Osteoblast (primary cell): ENCODE data around the gene USP10. TPM values are rescaled to one million over a fixed set of nuclear protein-coding genes. Genes with fewer than 3 reads are reported as not detected.

Experiments used
- DNase-seq: peaks from one replicate; pipeline ENCODE4 v3.0.0; 2011; ENCODE audit warnings: low spot score, mixed read lengths; ENCODE audit not compliant: insufficient read length; ENCODE audit errors: missing footprints
- H2AFZ ChIP-seq: 2 replicates; pipeline ENCODE4 v1.6.0; 2011; ENCODE audit warnings: mild to moderate bottlenecking, low read length
- H3K27ac ChIP-seq: 2 replicates; pipeline ENCODE4 v1.5.1; 2011; ENCODE audit warnings: mild to moderate bottlenecking, low read depth, low read length, moderate library complexity
- H3K27me3 ChIP-seq: 2 replicates; pipeline ENCODE4 v1.6.0; 2012; ENCODE audit warnings: mild to moderate bottlenecking, control low read depth, inconsistent platforms, low read length, moderate library complexity; ENCODE audit not compliant: insufficient read depth
- H3K36me3 ChIP-seq: 2 replicates; pipeline ENCODE4 v1.5.1; 2011; ENCODE audit warnings: mild to moderate bottlenecking, low read length, control low read depth, moderate library complexity; ENCODE audit not compliant: insufficient read depth
- H3K4me1 ChIP-seq: 2 replicates; pipeline ENCODE4 v1.5.1; 2011; ENCODE audit warnings: mild to moderate bottlenecking, low read length, control low read depth, moderate library complexity; ENCODE audit not compliant: insufficient read depth
- H3K4me2 ChIP-seq: 2 replicates; pipeline ENCODE4 v1.6.0; 2011; ENCODE audit warnings: mild to moderate bottlenecking, low read length; ENCODE audit not compliant: insufficient read depth
- H3K4me3 ChIP-seq: fragments of 200-600 bp; sonication (generic); 3 replicates; pipeline ENCODE4 v1.5.1; 2012; ENCODE audit warnings: mild to moderate bottlenecking, low read length, inconsistent platforms; ENCODE audit not compliant: insufficient read depth
- H3K79me2 ChIP-seq: 2 replicates; pipeline ENCODE4 v1.6.0; 2012; ENCODE audit warnings: mild to moderate bottlenecking, low read length, control low read depth, inconsistent platforms; ENCODE audit not compliant: insufficient read depth
- H3K9me3 ChIP-seq: 2 replicates; pipeline ENCODE4 v1.5.1; 2011; ENCODE audit warnings: low read depth, low read length, control low read depth
- H4K20me1 ChIP-seq: 2 replicates; pipeline ENCODE4 v1.6.0; 2012; ENCODE audit warnings: mild to moderate bottlenecking, low read length, control low read depth; ENCODE audit not compliant: insufficient read depth
- total RNA-seq: library from RNA; depleted of rRNA; stranded (reverse); fragments of >200 nt; gene quantifications from 2 replicates; pipeline ENCODE4 v1.2.3, GENCODE V29; 2012
- TF ChIP-seq, protein P1 (sequence below): IDR thresholded peaks from 2 replicates; pipeline ENCODE4 v1.5.1; 2011; ENCODE audit warnings: mild to moderate bottlenecking, low read depth, low read length, moderate library complexity; ENCODE audit errors: extremely low read depth

The USP10 gene
- total RNA-seq, 1 donor = 43.1 TPM

DNA sequence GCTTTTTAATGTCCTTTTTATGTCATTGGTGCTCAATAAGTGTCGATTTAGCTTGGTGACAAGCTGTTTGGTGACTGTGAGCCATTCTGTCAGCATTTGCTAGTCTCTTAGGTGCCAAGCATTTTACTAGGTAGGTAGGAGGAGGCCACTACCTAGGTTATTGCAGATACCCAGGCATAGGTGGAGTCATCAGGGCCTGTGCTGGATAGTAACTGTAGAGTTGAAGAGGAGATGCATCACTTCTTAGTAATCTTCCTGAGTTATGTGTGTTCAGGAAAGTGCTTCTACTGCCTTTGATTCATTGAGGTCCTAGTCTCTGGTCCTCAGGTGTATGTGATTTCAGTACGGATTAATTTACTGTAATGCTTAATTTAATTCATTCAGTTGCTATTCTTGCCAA is 17.7 kb downstream of the USP10 start:
- TF ChIP-seq, protein P1, sequence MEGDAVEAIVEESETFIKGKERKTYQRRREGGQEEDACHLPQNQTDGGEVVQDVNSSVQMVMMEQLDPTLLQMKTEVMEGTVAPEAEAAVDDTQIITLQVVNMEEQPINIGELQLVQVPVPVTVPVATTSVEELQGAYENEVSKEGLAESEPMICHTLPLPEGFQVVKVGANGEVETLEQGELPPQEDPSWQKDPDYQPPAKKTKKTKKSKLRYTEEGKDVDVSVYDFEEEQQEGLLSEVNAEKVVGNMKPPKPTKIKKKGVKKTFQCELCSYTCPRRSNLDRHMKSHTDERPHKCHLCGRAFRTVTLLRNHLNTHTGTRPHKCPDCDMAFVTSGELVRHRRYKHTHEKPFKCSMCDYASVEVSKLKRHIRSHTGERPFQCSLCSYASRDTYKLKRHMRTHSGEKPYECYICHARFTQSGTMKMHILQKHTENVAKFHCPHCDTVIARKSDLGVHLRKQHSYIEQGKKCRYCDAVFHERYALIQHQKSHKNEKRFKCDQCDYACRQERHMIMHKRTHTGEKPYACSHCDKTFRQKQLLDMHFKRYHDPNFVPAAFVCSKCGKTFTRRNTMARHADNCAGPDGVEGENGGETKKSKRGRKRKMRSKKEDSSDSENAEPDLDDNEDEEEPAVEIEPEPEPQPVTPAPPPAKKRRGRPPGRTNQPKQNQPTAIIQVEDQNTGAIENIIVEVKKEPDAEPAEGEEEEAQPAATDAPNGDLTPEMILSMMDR = no peak
- Histone ChIP-seq H3K4me3 (no peak overlapping the region), H2AFZ (no peak overlapping the region), H4K20me1 (peaks cover 73% of the 10 kb centered on the region), H3K4me1 (peaks cover 5% of the 10 kb centered on the region), H3K4me2 (no peak overlapping the region), H3K27ac (no peak overlapping the region), H3K27me3 (no peaks in the 10 kb centered on the region), H3K36me3 (peaks cover 9% of the 10 kb centered on the region), H3K9me3 (no peaks in the 10 kb centered on the region), H3K79me2 (peaks cover 99% of the 10 kb centered on the region)
- no peak for DNase-seq

DNA sequence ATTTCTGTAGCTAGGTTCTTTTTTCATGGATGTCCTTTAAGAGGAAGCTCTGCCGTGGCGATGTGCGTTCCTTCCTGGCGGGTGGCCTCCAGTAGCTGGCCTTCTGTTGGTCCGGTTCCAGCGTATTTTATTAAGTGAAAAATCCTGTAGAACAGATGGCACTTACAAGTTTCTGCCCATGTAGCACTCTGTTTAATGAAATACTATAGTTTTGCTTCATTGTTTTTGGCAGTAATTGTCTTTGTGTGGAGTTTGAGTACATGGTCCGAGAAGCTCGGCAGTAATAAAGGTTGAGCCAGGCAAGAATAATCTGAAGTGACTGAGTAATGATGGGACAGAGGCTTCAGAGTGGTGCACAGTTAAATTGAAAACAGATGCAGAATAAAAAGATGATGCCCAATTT is 20.4 kb downstream of the USP10 start:
- H3K27me3 ChIP-seq = no peaks in the 10 kb centered on the region
- H2AFZ ChIP-seq = no peak overlapping the region
- H3K36me3 ChIP-seq = peaks cover 9% of the 10 kb centered on the region
- peaks cover 11% of the 10 kb centered on the region for H3K4me1 ChIP-seq
- TF ChIP-seq, protein P1 = no peak
- peaks cover 99% of the 10 kb centered on the region for H3K79me2 ChIP-seq
- no peak overlapping the region for H3K4me3 ChIP-seq
- peak; percentile 58 for DNase-seq
- peaks cover 64% of the 10 kb centered on the region for H4K20me1 ChIP-seq
- no peak overlapping the region for H3K4me2 ChIP-seq
- H3K9me3 ChIP-seq = no peaks in the 10 kb centered on the region
- no peak overlapping the region for H3K27ac ChIP-seq

DNA sequence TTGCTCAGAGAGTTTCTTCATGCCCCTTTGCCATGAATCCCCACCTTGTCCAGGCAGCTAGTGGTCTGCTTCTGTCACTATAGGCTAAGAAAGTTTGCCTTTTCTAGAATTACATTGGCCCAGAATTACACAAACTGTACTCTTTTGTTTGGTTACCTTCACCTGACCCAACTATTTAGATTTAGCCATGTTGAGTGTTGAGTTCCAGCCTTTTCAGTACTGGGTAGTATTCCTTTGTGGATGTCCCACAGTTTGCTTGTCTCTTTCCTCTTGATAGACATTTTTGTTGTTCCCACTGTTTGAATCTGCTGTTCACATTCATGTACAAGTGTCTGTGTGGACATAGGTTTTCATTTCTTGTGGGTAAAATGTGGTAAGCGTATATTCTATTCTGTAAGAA is 22.3 kb downstream of the USP10 start:
- no peak for DNase-seq
- no peak overlapping the region for H3K4me3 ChIP-seq
- H3K4me1 ChIP-seq = peaks cover 14% of the 10 kb centered on the region
- H3K27me3 ChIP-seq = no peaks in the 10 kb centered on the region
- H4K20me1 ChIP-seq = peaks cover 63% of the 10 kb centered on the region
- H3K36me3 ChIP-seq = no peaks in the 10 kb centered on the region
- TF ChIP-seq, protein P1 = no peak
- no peak overlapping the region for H2AFZ ChIP-seq
- no peak overlapping the region for H3K4me2 ChIP-seq
- H3K9me3 ChIP-seq = no peaks in the 10 kb centered on the region
- H3K27ac ChIP-seq = no peak overlapping the region
- peaks cover 99% of the 10 kb centered on the region for H3K79me2 ChIP-seq

DNA sequence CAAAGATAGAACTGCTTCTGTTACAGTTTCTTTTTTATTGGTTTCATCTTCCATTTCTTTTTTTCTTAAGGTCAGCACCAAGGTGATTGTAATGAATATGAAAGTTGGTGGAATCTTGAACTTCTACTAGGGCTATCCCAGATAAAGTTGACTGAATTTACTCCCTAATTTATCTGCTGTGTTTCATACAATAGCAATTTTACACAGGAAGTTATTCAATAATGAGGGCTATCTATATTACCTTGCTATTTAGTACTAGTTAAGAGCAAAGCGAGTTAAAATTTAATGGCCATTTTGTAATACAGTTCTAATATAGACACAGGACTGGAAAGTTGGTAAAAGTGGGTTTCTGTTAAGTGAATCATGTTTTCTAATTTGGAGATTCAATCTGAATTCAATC is 24.1 kb downstream of the USP10 start:
- Histone ChIP-seq H4K20me1 (peaks cover 53% of the 10 kb centered on the region), H3K27ac (no peak overlapping the region), H3K79me2 (peaks cover 99% of the 10 kb centered on the region), H3K4me2 (no peak overlapping the region), H3K4me3 (no peak overlapping the region), H3K9me3 (no peaks in the 10 kb centered on the region), H3K4me1 (peaks cover 15% of the 10 kb centered on the region), H2AFZ (no peak overlapping the region), H3K36me3 (no peaks in the 10 kb centered on the region), H3K27me3 (no peaks in the 10 kb centered on the region)
- DNase-seq = no peak
- TF ChIP-seq, protein P1 = no peak
